ENCODE measurements around the gene RELL2.
A peak's percentile ranks its signal among the peaks of the same experiment; 100 is the strongest.

RELL2 gene

GRCh38 chr5:141611289-141611688, 25.5 kb upstream of the RELL2 start:
- H4K20me1 ChIP-seq (ENCODE audit: insufficient read depth): no peaks in the 10 kb centered on the region
- no peak overlapping the region for H2AFZ ChIP-seq (ENCODE audit: low read depth)
- no peak overlapping the region for H3K4me2 ChIP-seq
- H3K9ac ChIP-seq: no peak overlapping the region
- no peak overlapping the region for H3K27ac ChIP-seq
- no peak overlapping the region for H3K4me3 ChIP-seq (IDR thresholded peaks at IDR 0.05; ENCODE audit: insufficient read depth, low read depth, low read length)
- peaks cover 8% of the 10 kb centered on the region for H3K4me1 ChIP-seq (ENCODE audit: low read depth, poor library complexity, severe bottlenecking)
- peaks cover 94% of the 10 kb centered on the region for H3K79me2 ChIP-seq (ENCODE audit: insufficient read depth, low read depth)
- H3K27me3 ChIP-seq (ENCODE audit: insufficient read depth, low read depth): no peaks in the 10 kb centered on the region
- no peaks in the 10 kb centered on the region for H3K36me3 ChIP-seq (ENCODE audit: insufficient read depth)
- TF ChIP-seq CTCF (conservative IDR thresholded peaks at IDR 0.05; ENCODE audit: low read depth, low read length): no peak

- Histone ChIP-seq H3K27ac (no peak overlapping the region), H3K4me2 (no peak overlapping the region), H3K36me3 (ENCODE audit: insufficient read depth) (no peaks in the 10 kb centered on the region), H3K4me1 (ENCODE audit: low read depth, poor library complexity, severe bottlenecking) (peaks cover 14% of the 10 kb centered on the region), H3K79me2 (ENCODE audit: insufficient read depth, low read depth) (peaks cover 92% of the 10 kb centered on the region), H3K27me3 (ENCODE audit: insufficient read depth, low read depth) (no peaks in the 10 kb centered on the region), H4K20me1 (ENCODE audit: insufficient read depth) (no peaks in the 10 kb centered on the region), H2AFZ (ENCODE audit: low read depth) (no peak overlapping the region), H3K9ac (no peak overlapping the region), H3K4me3 (IDR thresholded peaks at IDR 0.05; ENCODE audit: insufficient read depth, low read depth, low read length) (no peak overlapping the region)
- no peak for TF ChIP-seq CTCF (conservative IDR thresholded peaks at IDR 0.05; ENCODE audit: low read depth, low read length)
Measured at GRCh38 chr5:141613344-141613743, 23.5 kb upstream of the RELL2 start.

- H3K4me2 ChIP-seq: no peak overlapping the region; the same call in 1 of the 2 replicates
- no peak for TF ChIP-seq CTCF (conservative IDR thresholded peaks at IDR 0.05; ENCODE audit: low read depth, low read length)
- H3K36me3 ChIP-seq (ENCODE audit: insufficient read depth): no peaks in the 10 kb centered on the region
- H3K9ac ChIP-seq: no peak overlapping the region
- H3K27me3 ChIP-seq (ENCODE audit: insufficient read depth, low read depth): no peaks in the 10 kb centered on the region
- peaks cover 65% of the 10 kb centered on the region for H3K79me2 ChIP-seq (ENCODE audit: insufficient read depth, low read depth)
- no peak overlapping the region for H3K27ac ChIP-seq
- peaks cover 21% of the 10 kb centered on the region for H3K4me1 ChIP-seq (ENCODE audit: low read depth, poor library complexity, severe bottlenecking)
- no peak overlapping the region for H2AFZ ChIP-seq (ENCODE audit: low read depth)
- H3K4me3 ChIP-seq (IDR thresholded peaks at IDR 0.05; ENCODE audit: insufficient read depth, low read depth, low read length): no peak overlapping the region
- H4K20me1 ChIP-seq (ENCODE audit: insufficient read depth): no peaks in the 10 kb centered on the region
Measured at GRCh38 chr5:141615991-141616720, 20.6 kb upstream of the RELL2 start.

- H2AFZ ChIP-seq (ENCODE audit: low read depth): no peak overlapping the region
- no peak overlapping the region for H3K9ac ChIP-seq
- H3K79me2 ChIP-seq (ENCODE audit: insufficient read depth, low read depth): peaks cover 57% of the 10 kb centered on the region
- no peak overlapping the region for H3K27ac ChIP-seq
- H3K36me3 ChIP-seq (ENCODE audit: insufficient read depth): no peaks in the 10 kb centered on the region
- no peak for TF ChIP-seq CTCF (conservative IDR thresholded peaks at IDR 0.05; ENCODE audit: low read depth, low read length)
- no peak overlapping the region for H3K4me3 ChIP-seq (IDR thresholded peaks at IDR 0.05; ENCODE audit: insufficient read depth, low read depth, low read length)
- H3K4me1 ChIP-seq (ENCODE audit: low read depth, poor library complexity, severe bottlenecking): peaks cover 21% of the 10 kb centered on the region
- H3K4me2 ChIP-seq: peak overlapping the region; percentile 68
- H4K20me1 ChIP-seq (ENCODE audit: insufficient read depth): no peaks in the 10 kb centered on the region
- no peaks in the 10 kb centered on the region for H3K27me3 ChIP-seq (ENCODE audit: insufficient read depth, low read depth)
Measured at GRCh38 chr5:141617128-141617527, 19.7 kb upstream of the RELL2 start.

All from KMS-11 (cell line).